Lower leg skin (tissue), 3 donors: ENCODE results near the gene E2F2.

ENCODE experiments used
- POLR2A ChIP-seq, 2 donors: fragments of 450-650 bp; IDR thresholded peaks; one replicate each; pipeline ENCODE4 v1.6.1; 2016 to 2017; ENCODE audit warnings: antibody characterized with exemption in 2 of 2, mild to moderate bottlenecking in 1 of 2, moderate library complexity in 1 of 2
- TF ChIP-seq, protein P1 (sequence below), 3 donors: fragments of 450-650 bp; IDR thresholded peaks; one replicate each; pipeline ENCODE4 v1.5.1; 2016; ENCODE audit warnings: antibody characterized with exemption in 3 of 3, mild to moderate bottlenecking in 3 of 3, moderate library complexity in 2 of 3

DNA sequence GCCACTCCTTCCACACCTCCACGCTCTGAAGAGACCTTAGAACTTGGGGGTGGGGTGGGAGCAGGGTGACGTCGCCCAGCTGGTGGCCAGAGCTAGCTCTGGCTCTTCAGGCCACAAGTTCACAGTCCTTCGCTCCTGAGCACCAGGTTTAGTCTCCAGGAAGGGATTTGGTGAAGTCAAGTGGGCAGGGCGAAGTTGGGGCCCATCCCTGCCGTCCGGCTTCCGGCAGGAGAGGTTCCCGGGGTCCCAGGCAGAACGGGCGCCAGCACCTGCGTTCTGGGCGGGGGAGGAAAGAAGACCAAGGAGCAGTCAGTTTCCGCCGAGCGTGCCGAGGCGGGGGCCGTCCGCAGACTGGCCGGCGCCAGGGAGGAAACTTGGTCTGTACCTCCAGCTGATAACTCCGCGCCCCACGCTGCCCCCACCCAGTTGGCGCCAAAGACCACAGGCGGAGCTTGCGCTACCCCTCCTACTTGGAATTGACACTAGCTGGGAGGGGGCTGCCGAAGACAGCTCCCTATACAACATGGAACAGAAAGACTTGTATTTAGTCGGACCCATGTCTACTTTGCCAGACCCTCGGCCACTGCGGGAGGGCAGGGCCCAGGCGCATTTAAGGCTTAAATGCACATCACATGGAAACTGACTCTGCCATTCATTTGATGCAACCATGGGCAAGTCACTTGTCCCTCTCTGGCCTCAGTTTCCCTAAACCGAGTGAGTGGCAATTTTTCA, 27.3 kb upstream of the E2F2 start:
- TF ChIP-seq, protein P1, sequence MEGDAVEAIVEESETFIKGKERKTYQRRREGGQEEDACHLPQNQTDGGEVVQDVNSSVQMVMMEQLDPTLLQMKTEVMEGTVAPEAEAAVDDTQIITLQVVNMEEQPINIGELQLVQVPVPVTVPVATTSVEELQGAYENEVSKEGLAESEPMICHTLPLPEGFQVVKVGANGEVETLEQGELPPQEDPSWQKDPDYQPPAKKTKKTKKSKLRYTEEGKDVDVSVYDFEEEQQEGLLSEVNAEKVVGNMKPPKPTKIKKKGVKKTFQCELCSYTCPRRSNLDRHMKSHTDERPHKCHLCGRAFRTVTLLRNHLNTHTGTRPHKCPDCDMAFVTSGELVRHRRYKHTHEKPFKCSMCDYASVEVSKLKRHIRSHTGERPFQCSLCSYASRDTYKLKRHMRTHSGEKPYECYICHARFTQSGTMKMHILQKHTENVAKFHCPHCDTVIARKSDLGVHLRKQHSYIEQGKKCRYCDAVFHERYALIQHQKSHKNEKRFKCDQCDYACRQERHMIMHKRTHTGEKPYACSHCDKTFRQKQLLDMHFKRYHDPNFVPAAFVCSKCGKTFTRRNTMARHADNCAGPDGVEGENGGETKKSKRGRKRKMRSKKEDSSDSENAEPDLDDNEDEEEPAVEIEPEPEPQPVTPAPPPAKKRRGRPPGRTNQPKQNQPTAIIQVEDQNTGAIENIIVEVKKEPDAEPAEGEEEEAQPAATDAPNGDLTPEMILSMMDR (IDR thresholded peaks at IDR 0.05) = no peak
- TF ChIP-seq POLR2A (IDR thresholded peaks at IDR 0.05) = no peak
